ENCODE data around the gene CCDC40. TPM values are rescaled to one million over a fixed set of nuclear protein-coding genes. Genes with fewer than 3 reads are reported as not detected.

The CCDC40 gene
- total and polyA plus RNA-seq, 2 of the 13 experiments (the other 11 are each of a cell fraction or from before 2014, with no cell fraction given), result 4.1 to 5.5 TPM

GRCh38 chr17:79997011-79997660, 39.3 kb upstream of the CCDC40 start:
- WGBS (ENCODE audit: low lambda C conversion rate), result 91% methylated on average over 15 of the region's 15 CpGs
- TF ChIP-seq ZSCAN20 (CRISPR knock-in tag; IDR thresholded peaks at IDR 0.05; ENCODE audit: borderline replicate concordance) (no peak), ZNF260 (CRISPR knock-in tag; IDR thresholded peaks at IDR 0.05; ENCODE audit: borderline replicate concordance, low read depth) (no peak), ATF3 (CRISPR knock-in tag; IDR thresholded peaks at IDR 0.05) (no peak), ATF5 (CRISPR knock-in tag; IDR thresholded peaks at IDR 0.05; ENCODE audit: low read depth) (no peak), SMARCE1 (IDR thresholded peaks at IDR 0.05; ENCODE audit: borderline replicate concordance) (no peak), ZNF660 (CRISPR knock-in tag; IDR thresholded peaks at IDR 0.05; ENCODE audit: borderline replicate concordance, low read depth) (no peak), EP300 (IDR thresholded peaks at IDR 0.05; ENCODE audit: low read depth in 2 of 2, low read length in 2 of 2) (0 out of 4 replicates have a peak, but pooled peaks of 1 of the 2 experiments have one; percentile 2), EP300 (CRISPR knock-in tag; IDR thresholded peaks at IDR 0.05; ENCODE audit: borderline replicate concordance) (no peak), ZSCAN9 (CRISPR knock-in tag; IDR thresholded peaks at IDR 0.05; ENCODE audit: borderline replicate concordance) (no peak), PAF1 (CRISPR knock-in tag; IDR thresholded peaks at IDR 0.05) (no peak), SIX4 (CRISPR knock-in tag; IDR thresholded peaks at IDR 0.05) (no peak), ZBTB3 (CRISPR knock-in tag; IDR thresholded peaks at IDR 0.05; ENCODE audit: borderline replicate concordance, low read depth) (no peak), ZNF501 (CRISPR knock-in tag; IDR thresholded peaks at IDR 0.05) (0 out of 2 replicates have a peak, but pooled peaks have one; percentile 30), ZNF569 (CRISPR knock-in tag; IDR thresholded peaks at IDR 0.05; ENCODE audit: borderline replicate concordance) (no peak), DNMT3B (CRISPR knock-in tag; conservative IDR thresholded peaks at IDR 0.05) (no peak), ZNF691 (CRISPR knock-in tag; IDR thresholded peaks at IDR 0.05; ENCODE audit: borderline replicate concordance, low read depth) (no peak), DMTF1 (CRISPR knock-in tag; IDR thresholded peaks at IDR 0.05) (no peak)

More at GRCh38 chr17:79997011-79997660, 39.3 kb upstream of the CCDC40 start:
- intact Hi-C loops (cut with micrococcal nuclease; ENCODE audit: unreplicated experiment), result no loop called here
- Histone ChIP-seq H3K27me3 (ENCODE audit: control insufficient read depth in 1 of 2, insufficient read depth in 2 of 2, low read length in 2 of 2) (no peaks in the 10 kb centered on the region), H3K9me3 (ENCODE audit: low read length) (no peaks in the 10 kb centered on the region), H3K27ac (ENCODE audit: extremely low read length, insufficient read depth, low read length) (no peak overlapping the region), H3K4me2 (ENCODE audit: low read depth, low read length) (no peak overlapping the region), H3K4me1 (ENCODE audit: insufficient read depth, low read length) (peaks cover 60% of the 10 kb centered on the region), H3K4me3 (replicated peaks in 1 of 3; ENCODE audit: insufficient read depth in 1 of 3, low read depth in 2 of 3, low read length in 3 of 3) (no peak overlapping the region), H4K20me1 (ENCODE audit: insufficient read depth, low read length) (no peaks in the 10 kb centered on the region), H3K36me3 (replicated peaks in 1 of 2; ENCODE audit: control insufficient read depth in 1 of 2, insufficient read depth in 2 of 2, low read length in 2 of 2) (no peaks in the 10 kb centered on the region; a peak in 1 of 5 replicates), H3K79me2 (ENCODE audit: insufficient read depth, low read length) (no peaks in the 10 kb centered on the region), H3K9ac (ENCODE audit: insufficient read depth, low read depth, low read length) (no peak overlapping the region), H2AFZ (ENCODE audit: low read length) (no peak overlapping the region)
- CTCF ChIA-PET (ENCODE audit: low intra/inter-chr PET ratio, low total read pairs), result no interaction called here
- POLR2A ChIA-PET, result interaction anchor here (0.7 kb wide), 1 partner anchor 67 kb away, joined by 5 read pairs; no protein-coding TSS in a partner anchor
- in situ Hi-C loops (cut with HindIII; ENCODE audit: extremely low pct_ligation_motif_present, low pct_unique_long_range_greater_than_20kb), result no loop called here
- DNase-seq (ENCODE audit: low spot score) (no peak), FAIRE-seq (no peak), ATAC-seq (no peak)
- no TSS peak for BruUV-seq (replicated peaks)
